Measurements from ENCODE around the gene PIP5K1B. TPM values are rescaled to one million over a fixed set of nuclear protein-coding genes. Genes with fewer than 3 reads are reported as not detected.

Gene PIP5K1B
- total and polyA plus RNA-seq, 2 donors (not counting 1 experiment from before 2014, with no cell fraction given), result 11.8 to 24.1 TPM

GRCh38 chr9:68912561-68912960 is 207.5 kb downstream of the PIP5K1B start:
- no peaks in the 10 kb centered on the region for H3K9me3 ChIP-seq (ENCODE audit: control extremely low read depth in 1 of 3, control insufficient read depth in 2 of 3, insufficient read depth in 1 of 3, low read length in 2 of 3)
- TF ChIP-seq CTCF (IDR thresholded peaks at IDR 0.05) (no peak), EZH2 (IDR thresholded peaks at IDR 0.05; ENCODE audit: borderline replicate concordance, insufficient read depth, low read depth, low read length, poor library complexity, severe bottlenecking) (no peak)
- H3K36me3 ChIP-seq (replicated peaks in 1 of 2; ENCODE audit: control extremely low read depth in 1 of 2, control insufficient read depth in 1 of 2, extremely low read depth in 1 of 2, insufficient read depth in 2 of 2, low read length in 1 of 2), result peaks cover 0 to 9% of the 10 kb centered on the region in 2 experiments
- H3K27ac ChIP-seq (ENCODE audit: low read length in 2 of 2), result no peak overlapping the region
- H3K4me3 Mint-ChIP-seq, result no peak overlapping the region
- H3K27me3 ChIP-seq (replicated peaks in 1 of 4; ENCODE audit: control extremely low read depth in 1 of 4, control insufficient read depth in 3 of 4, insufficient read depth in 4 of 4, low read length in 3 of 4), result no peaks in the 10 kb centered on the region
- intact Hi-C loops (cut with micrococcal nuclease), result no loop called here
- peaks cover 0 to 6% of the 10 kb centered on the region in 2 donors for H3K4me1 ChIP-seq (ENCODE audit: control insufficient read depth in 2 of 2, insufficient read depth in 2 of 2, low read length in 2 of 2)
- ChIA-PET POLR2A (no interaction called here), CTCF (no interaction called here)
- H3K9me3 Mint-ChIP-seq (ENCODE audit: insufficient read depth), result no peaks in the 10 kb centered on the region
- no peaks in the 10 kb centered on the region for H3K27me3 Mint-ChIP-seq
- H3K4me3 ChIP-seq (ENCODE audit: control extremely low read depth in 1 of 5, extremely low read depth in 1 of 5, insufficient read depth in 1 of 5, low read depth in 2 of 5, low read length in 4 of 5), result no peak overlapping the region
- no peak overlapping the region for H3K9ac ChIP-seq (ENCODE audit: low read length)
- no peak for ATAC-seq (ENCODE audit: low read depth)
- H3K4me1 Mint-ChIP-seq, result peaks cover 14% of the 10 kb centered on the region
- no peak overlapping the region for H3K27ac Mint-ChIP-seq
- no peak overlapping the region for H3K4me2 ChIP-seq (replicated peaks; ENCODE audit: low read depth, low read length, poor library complexity, severe bottlenecking)
- DNase-seq, result no peak
- no peak overlapping the region for H2AFZ ChIP-seq (ENCODE audit: insufficient read depth, low read depth, low read length, poor library complexity, severe bottlenecking)
- no peaks in the 10 kb centered on the region for H4K20me1 ChIP-seq (ENCODE audit: control insufficient read depth, insufficient read depth, low read length, poor library complexity, severe bottlenecking)
- no peaks in the 10 kb centered on the region for H3K79me2 ChIP-seq (ENCODE audit: control insufficient read depth, insufficient read depth, low read length)

DNA sequence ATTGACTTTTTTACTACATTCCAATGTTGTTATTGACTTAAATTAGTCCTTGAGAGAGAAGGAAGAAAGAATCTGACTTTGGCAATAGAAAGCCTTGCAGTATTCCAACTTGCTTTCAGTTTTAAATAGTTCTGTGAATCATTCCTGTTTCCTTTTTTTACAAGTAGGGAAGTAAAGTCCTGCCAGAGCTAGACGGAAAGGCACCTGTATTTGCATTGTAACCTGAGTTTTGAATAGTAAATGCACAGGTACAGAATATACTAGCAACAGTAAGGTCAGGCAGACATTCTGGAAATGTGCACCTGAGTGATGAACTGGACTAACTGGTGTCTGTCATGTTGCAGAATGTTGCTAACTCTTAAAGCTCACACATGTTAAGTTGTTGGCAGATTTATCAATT is 208.0 kb downstream of the PIP5K1B start:
- H3K27me3 ChIP-seq (replicated peaks in 1 of 4; ENCODE audit: control extremely low read depth in 1 of 4, control insufficient read depth in 3 of 4, insufficient read depth in 4 of 4, low read length in 3 of 4), result no peaks in the 10 kb centered on the region
- no peak overlapping the region for H2AFZ ChIP-seq (ENCODE audit: insufficient read depth, low read depth, low read length, poor library complexity, severe bottlenecking)
- no peak for ATAC-seq (ENCODE audit: low read depth)
- WGBS (ENCODE audit: insufficient coverage), result no CpG with 5 or more reads among the region's 1 CpG
- peaks cover 16% of the 10 kb centered on the region for H3K4me1 Mint-ChIP-seq
- no peak overlapping the region for H3K4me2 ChIP-seq (replicated peaks; ENCODE audit: low read depth, low read length, poor library complexity, severe bottlenecking)
- H3K27ac ChIP-seq (ENCODE audit: low read length in 2 of 2), result no peak overlapping the region
- H3K9me3 ChIP-seq (ENCODE audit: control extremely low read depth in 1 of 3, control insufficient read depth in 2 of 3, insufficient read depth in 1 of 3, low read length in 2 of 3), result no peaks in the 10 kb centered on the region
- TF ChIP-seq CTCF (IDR thresholded peaks at IDR 0.05) (no peak), EZH2 (IDR thresholded peaks at IDR 0.05; ENCODE audit: borderline replicate concordance, insufficient read depth, low read depth, low read length, poor library complexity, severe bottlenecking) (no peak)
- H3K4me1 ChIP-seq (ENCODE audit: control insufficient read depth in 2 of 2, insufficient read depth in 2 of 2, low read length in 2 of 2), result peaks cover 0 to 8% of the 10 kb centered on the region in 2 donors
- no peak overlapping the region for H3K4me3 Mint-ChIP-seq
- ChIA-PET CTCF (no interaction called here), POLR2A (no interaction called here)
- no peak overlapping the region for H3K4me3 ChIP-seq (ENCODE audit: control extremely low read depth in 1 of 5, extremely low read depth in 1 of 5, insufficient read depth in 1 of 5, low read depth in 2 of 5, low read length in 4 of 5)
- no peak overlapping the region for H3K27ac Mint-ChIP-seq
- DNase-seq, result no peak
- no peak overlapping the region for H3K9ac ChIP-seq (ENCODE audit: low read length)
- no peaks in the 10 kb centered on the region for H4K20me1 ChIP-seq (ENCODE audit: control insufficient read depth, insufficient read depth, low read length, poor library complexity, severe bottlenecking)
- peaks cover 0 to 11% of the 10 kb centered on the region in 2 experiments for H3K36me3 ChIP-seq (replicated peaks in 1 of 2; ENCODE audit: control extremely low read depth in 1 of 2, control insufficient read depth in 1 of 2, extremely low read depth in 1 of 2, insufficient read depth in 2 of 2, low read length in 1 of 2)
- H3K79me2 ChIP-seq (ENCODE audit: control insufficient read depth, insufficient read depth, low read length), result no peaks in the 10 kb centered on the region
- intact Hi-C loops (cut with micrococcal nuclease), result no loop called here
- no peaks in the 10 kb centered on the region for H3K9me3 Mint-ChIP-seq (ENCODE audit: insufficient read depth)
- no peaks in the 10 kb centered on the region for H3K27me3 Mint-ChIP-seq

All from B cell (primary cell).